Fibroblast of skin of right biceps (primary cell): Measurements from ENCODE around the gene CATSPERZ.
A peak's percentile ranks its signal among the peaks of the same experiment; 100 is the strongest.

ENCODE experiments used
- DNase-seq: peaks from one replicate; pipeline ENCODE4 v3.0.0-alpha.2; 2013

CATSPERZ gene

DNA sequence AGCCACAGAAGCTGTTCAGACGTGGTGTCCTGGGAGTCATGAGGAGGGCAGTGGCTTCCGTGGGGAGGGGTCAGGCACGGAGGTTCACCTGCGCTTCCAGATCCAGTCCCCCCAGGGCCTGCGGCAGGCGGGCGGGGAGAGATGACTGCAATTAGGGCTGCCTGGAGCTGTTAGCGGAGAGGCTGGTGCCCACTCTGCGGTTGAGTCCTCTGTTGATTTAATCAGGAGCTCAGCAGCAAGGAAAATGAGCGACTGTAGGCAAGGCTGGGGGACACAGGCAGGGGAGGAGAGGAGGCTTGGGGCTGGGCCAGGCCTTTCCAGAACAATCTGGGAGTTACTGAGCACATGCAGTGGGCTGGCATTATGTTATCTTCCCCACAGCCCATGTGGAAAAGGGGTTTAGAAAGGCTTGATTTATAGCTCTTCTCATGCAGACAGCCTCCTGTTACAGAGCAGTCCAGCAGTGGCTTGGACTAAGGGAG lies 35.7 kb upstream of the CATSPERZ start:
- DNase-seq: no peak

GRCh38 chr11:64265176-64266160 lies 34.7 kb upstream of the CATSPERZ start:
- DNase-seq: no peak

DNA sequence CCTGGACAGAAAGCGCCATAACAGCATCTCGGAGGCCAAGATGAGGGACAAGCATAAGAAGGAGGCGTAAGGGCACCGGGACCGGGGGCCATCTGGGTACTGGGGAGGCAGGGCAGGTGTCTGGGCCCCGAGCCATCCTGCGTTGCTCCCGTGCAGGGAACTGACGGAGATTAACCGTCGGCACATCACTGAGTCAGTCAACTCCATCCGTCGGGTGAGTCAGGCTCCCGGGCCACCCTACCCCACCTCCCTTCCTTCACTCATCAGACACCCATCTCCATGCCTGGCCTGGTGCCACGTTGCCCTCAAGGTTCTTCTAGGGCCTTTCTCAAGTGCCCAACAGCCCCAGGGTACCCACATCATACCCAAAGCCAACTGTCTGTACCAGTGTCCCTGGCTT lies 33.8 kb upstream of the CATSPERZ start:
- no peak for DNase-seq

- no peak for DNase-seq
These were observed 32.8 kb upstream of the CATSPERZ start for GRCh38 chr11:64267207-64267945.

- DNase-seq: peak; percentile 31
These were observed 31.9 kb upstream of the CATSPERZ start for GRCh38 chr11:64268025-64268892.

GRCh38 chr11:64268893-64269539 lies 31.1 kb upstream of the CATSPERZ start:
- DNase-seq: peak; percentile 42

DNA sequence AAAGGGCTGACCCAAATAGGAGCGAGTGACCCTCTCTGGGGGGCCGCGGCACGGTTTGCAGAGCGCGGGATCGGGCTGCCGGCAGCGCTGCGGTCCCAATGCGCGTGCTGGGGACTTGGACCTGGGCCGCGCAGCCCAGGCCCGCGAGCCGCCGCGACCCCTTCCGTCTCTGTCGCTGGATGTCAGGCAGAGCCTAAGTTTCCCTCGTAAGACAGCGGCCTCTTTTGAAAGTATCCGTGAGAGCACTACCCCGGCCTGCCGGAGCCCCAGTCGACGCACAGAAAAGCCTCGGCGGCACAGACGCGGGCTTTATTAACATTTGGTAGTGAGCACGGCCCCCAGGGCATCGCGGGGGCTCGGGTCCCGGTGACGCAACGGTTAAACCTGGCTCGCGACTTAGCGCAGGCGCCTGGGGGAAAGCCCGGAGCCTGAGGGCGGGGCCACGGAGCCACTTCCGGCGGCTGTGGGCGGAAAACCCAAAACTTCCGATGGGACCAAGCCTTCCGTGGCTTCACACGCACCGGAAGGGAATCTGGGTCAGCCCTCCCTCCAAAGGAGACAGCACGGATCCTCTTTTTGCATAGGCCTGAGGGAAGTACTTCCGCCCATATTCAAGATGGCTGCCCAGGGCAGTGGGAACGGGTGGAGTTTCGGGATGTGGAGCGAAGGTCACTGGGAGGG lies 30.5 kb upstream of the CATSPERZ start:
- DNase-seq: peak; percentile 100

DNA sequence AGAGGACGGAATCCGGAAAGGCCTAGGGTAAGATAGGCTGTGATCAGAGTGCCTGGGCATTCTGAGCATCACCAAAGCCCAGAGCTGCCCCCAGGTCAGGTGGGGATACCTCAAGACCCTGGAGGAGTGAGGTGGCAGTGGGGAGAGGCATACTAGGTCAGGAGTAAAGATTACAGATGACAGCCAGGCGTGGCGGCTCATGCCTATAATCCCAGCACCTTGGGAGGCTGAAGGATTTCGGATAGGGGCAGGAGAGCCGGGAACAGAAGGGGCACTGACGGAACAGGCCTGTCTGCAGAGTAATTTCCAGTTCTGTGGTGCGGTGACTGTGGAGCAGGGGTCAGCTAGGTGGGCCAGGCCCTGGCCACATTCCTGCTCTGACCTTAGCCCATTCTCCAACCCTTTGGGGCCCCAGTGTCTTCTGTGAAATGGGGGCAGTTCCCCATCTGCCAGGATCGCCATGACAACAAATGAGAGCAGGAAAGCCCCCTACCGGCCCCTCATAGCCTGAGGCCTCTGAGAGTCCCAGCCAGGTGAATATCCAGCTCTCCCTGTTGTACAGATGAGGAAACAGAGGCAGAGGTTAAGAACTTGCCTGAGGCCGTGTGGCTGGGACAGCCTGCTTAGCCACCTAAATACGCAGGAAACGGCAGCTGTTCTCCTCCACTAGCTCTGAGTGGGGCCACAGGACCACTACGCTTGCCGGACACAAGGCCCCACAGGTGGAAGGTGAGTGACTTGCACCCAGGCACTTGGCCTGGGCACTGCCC lies 24.9 kb upstream of the CATSPERZ start:
- DNase-seq: no peak

- DNase-seq: no peak
These were observed 24.3 kb upstream of the CATSPERZ start for GRCh38 chr11:64275841-64276240.

GRCh38 chr11:64276653-64277431 lies 23.3 kb upstream of the CATSPERZ start:
- DNase-seq: no peak

DNA sequence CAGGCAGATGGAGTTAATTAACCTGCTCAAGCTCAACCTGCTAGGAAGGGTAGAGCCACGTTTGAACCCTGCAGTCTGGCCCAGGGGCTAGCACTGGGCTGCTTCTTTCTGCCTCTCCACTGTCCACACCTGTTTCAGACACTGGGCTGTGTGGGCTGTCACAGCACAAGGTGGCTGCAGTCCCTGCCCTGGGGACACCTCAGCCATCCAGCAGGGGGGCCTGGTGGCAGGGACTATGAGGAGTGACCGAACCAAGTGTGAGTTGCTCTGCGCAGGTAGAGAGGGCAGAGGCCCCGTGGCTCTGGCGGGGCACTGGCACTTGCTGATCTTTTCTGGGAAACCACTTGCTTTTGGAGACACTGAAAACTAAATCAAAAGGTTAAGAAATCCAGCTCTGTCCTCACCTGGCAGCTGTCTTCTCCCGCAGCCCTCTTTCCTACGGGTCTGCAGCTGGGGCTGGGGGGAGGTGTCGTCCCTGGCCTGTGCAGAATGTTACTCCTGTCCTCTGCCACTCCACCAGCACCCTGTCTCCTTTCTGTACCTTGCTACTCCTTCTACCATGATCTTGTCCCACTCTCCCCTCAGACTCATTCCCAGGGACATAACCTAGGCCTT lies 21.5 kb upstream of the CATSPERZ start:
- no peak for DNase-seq

GRCh38 chr11:64281957-64282770 lies 18.0 kb upstream of the CATSPERZ start:
- DNase-seq: no peak

GRCh38 chr11:64283092-64283491 lies 17.1 kb upstream of the CATSPERZ start:
- DNase-seq: no peak

DNA sequence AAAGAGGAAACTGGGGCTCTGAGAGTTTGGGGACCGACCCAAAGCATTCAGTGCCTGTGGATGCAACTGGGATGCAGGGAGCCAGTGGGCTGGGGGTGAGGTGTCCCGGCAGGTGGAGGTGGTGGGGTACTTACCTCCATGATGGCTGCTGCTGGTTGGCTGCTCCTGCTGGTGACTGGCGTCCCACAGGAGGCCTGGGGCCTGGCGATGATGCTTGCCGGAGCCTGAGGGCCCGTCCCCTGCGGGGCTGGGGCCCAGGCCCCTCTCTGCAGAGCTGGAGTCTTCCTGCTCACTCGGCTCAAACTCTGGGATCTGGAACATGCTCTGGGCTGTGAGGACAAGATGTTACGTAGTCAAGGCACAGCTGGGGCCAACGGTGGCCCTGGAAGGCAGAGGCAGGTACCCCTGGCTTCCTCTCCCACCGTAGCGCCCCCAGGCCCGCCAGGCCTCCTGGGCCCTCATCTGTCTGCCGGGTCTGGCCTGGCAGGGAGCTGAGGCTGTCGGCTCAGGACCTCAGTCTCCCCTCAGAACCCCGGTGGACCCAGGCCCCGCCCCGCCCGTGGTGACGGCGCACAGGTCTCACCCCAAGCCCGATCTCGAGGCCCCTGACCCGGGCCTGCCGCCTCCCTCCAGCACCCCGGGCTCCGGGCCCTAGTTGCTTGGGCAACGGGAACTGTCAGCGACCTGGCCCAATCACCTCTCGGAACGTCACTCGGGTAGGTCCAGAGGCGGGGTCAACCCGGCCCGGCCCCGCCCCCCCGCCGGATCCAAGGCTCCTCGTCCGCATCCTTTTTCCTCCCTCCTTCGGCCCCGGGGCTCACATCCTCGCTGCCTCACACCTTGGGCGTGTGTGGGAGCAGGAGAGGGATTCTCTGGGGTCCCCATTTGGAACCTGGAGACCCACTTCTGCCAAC lies 15.9 kb upstream of the CATSPERZ start, which contains the start of gene BAD:
TSS of gene BAD (minus strand) at position 618 of the 914 bp plus-strand sequence. CDS start at position 321, 297 bp downstream.
- peak; percentile 91 for DNase-seq

DNA sequence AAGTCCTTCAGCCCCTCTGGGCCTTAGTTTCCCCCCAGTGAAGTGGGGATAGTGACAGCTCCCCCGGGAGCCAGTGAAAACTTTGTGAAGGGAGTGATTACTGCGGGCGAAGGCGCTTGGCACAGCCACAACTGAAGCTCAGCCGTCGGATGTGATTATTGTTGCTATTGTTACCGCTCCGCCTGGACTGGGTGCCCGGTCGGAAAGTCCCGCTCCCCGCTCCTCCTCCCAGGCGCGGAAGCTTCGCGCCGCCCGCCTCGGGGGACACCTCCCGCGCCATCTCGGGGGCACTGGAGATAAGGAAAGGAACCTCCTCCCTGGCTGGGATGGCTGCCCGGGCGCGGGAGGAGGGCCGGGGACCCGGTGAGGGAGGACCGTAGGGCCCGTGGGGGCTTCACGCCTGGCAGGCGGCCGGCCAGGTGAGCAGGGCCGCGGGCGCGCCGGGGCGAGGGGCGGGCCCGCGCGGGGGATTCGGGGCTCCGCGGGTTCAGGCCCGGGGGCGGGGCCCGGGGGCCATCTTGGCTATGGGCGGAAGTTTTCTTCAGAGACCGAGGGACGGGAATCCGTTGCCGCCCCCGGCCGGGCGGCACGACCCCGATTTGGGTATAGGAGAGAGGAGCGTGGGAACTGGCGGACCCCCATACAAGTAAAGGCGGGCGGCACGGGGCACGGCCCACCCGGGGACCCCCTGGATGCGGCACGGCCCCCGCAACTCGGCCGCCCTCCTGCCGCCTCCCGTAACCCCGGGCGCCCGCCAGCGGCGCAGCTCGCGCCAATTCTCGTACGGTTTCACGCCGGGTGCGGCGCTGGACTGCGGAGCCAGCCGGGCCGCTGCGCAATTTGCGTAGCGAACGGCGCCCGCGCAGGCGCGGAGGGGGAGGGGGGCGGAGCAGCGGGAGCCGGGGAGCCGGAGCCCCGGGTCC lies 14.9 kb upstream of the CATSPERZ start, which contains the start of gene GPR137:
TSS of gene GPR137 (plus strand) at position 887 of the 923 bp plus-strand sequence. CDS start 677 bp downstream, outside the sequence.
- peak; percentile 74 for DNase-seq
